KMS-11 (cell line): ENCODE results near the gene RIMS1.

Experiments used
- H2AFZ ChIP-seq: fragments of 200-600 bp; sonication (generic); 2 replicates; pipeline ENCODE4 v1.6.1; 2016; ENCODE audit warnings: antibody characterized with exemption, mixed run types, low read depth
- H3K27ac ChIP-seq: fragments of 200-600 bp; sonication (generic); 2 replicates; pipeline ENCODE4 v1.6.1; 2016; ENCODE audit warnings: mild to moderate bottlenecking, mixed run types
- H3K27me3 ChIP-seq: fragments of 200-600 bp; sonication (generic); 2 replicates; pipeline ENCODE4 v1.6.1; 2017; ENCODE audit warnings: mild to moderate bottlenecking, low read depth, mixed run types, moderate library complexity; ENCODE audit not compliant: insufficient read depth
- H3K36me3 ChIP-seq: fragments of 200-600 bp; sonication (generic); 2 replicates; pipeline ENCODE4 v1.6.1; 2017; ENCODE audit warnings: mild to moderate bottlenecking, mixed run types; ENCODE audit not compliant: insufficient read depth
- H3K4me1 ChIP-seq: fragments of 200-600 bp; sonication (generic); 2 replicates; pipeline ENCODE4 v1.6.1; 2016; ENCODE audit warnings: mild to moderate bottlenecking, low read depth, mixed run types; ENCODE audit not compliant: poor library complexity, severe bottlenecking
- H3K4me2 ChIP-seq: fragments of 200-600 bp; sonication (generic); 2 replicates; pipeline ENCODE4 v1.7.0; 2016; ENCODE audit warnings: mild to moderate bottlenecking, mixed run types
- H3K4me3 ChIP-seq: fragments of 200-600 bp; sonication (generic); IDR thresholded peaks from 2 replicates; pipeline ENCODE4 v1.6.1; 2017; ENCODE audit warnings: low read depth, low read length, mixed read lengths; ENCODE audit not compliant: insufficient read depth
- H3K79me2 ChIP-seq: fragments of 200-600 bp; sonication (generic); 2 replicates; pipeline ENCODE4 v1.6.1; 2016; ENCODE audit warnings: low read depth, mixed run types; ENCODE audit not compliant: insufficient read depth
- H3K9ac ChIP-seq: fragments of 200-600 bp; sonication (generic); 2 replicates; pipeline ENCODE4 v1.6.1; 2016; ENCODE audit warnings: mild to moderate bottlenecking, mixed run types
- H4K20me1 ChIP-seq: fragments of 200-600 bp; sonication (generic); 2 replicates; pipeline ENCODE4 v1.6.1; 2016; ENCODE audit warnings: mild to moderate bottlenecking, mixed run types; ENCODE audit not compliant: insufficient read depth
- TF ChIP-seq, protein P1 (sequence below): fragments of 200-600 bp; sonication (generic); conservative IDR thresholded peaks from 2 replicates; pipeline ENCODE4 v1.6.1; 2017; ENCODE audit warnings: low read depth, mild to moderate bottlenecking, antibody characterized with exemption, low read length, moderate library complexity, mixed read lengths

The RIMS1 gene

DNA sequence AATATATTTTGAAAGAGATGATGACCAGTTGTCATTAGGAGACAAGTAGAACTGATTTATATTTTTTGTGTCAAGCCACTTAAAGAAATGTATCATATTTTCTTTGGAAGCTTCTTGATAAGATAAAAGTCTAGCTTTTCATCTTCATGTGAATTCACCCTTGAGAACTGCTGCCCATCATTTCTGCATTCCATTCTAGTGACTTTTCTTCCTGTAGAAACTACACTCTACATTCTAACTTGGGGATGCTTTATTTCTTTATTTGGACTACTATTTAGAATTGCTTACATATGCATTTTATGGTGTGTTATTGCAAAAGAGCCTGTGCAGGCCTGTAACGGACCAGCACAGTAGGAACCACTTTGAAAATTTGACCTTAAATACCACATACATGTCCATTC lies 400.6 kb downstream of the RIMS1 start:
- no peak overlapping the region for H3K9ac ChIP-seq
- H3K4me1 ChIP-seq: no peaks in the 10 kb centered on the region
- no peaks in the 10 kb centered on the region for H3K27me3 ChIP-seq
- H3K79me2 ChIP-seq: no peaks in the 10 kb centered on the region
- no peak overlapping the region for H3K4me3 ChIP-seq
- TF ChIP-seq, protein P1, sequence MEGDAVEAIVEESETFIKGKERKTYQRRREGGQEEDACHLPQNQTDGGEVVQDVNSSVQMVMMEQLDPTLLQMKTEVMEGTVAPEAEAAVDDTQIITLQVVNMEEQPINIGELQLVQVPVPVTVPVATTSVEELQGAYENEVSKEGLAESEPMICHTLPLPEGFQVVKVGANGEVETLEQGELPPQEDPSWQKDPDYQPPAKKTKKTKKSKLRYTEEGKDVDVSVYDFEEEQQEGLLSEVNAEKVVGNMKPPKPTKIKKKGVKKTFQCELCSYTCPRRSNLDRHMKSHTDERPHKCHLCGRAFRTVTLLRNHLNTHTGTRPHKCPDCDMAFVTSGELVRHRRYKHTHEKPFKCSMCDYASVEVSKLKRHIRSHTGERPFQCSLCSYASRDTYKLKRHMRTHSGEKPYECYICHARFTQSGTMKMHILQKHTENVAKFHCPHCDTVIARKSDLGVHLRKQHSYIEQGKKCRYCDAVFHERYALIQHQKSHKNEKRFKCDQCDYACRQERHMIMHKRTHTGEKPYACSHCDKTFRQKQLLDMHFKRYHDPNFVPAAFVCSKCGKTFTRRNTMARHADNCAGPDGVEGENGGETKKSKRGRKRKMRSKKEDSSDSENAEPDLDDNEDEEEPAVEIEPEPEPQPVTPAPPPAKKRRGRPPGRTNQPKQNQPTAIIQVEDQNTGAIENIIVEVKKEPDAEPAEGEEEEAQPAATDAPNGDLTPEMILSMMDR: no peak
- H3K36me3 ChIP-seq: no peaks in the 10 kb centered on the region
- no peak overlapping the region for H3K4me2 ChIP-seq
- H4K20me1 ChIP-seq: no peaks in the 10 kb centered on the region
- no peak overlapping the region for H2AFZ ChIP-seq
- no peak overlapping the region for H3K27ac ChIP-seq

DNA sequence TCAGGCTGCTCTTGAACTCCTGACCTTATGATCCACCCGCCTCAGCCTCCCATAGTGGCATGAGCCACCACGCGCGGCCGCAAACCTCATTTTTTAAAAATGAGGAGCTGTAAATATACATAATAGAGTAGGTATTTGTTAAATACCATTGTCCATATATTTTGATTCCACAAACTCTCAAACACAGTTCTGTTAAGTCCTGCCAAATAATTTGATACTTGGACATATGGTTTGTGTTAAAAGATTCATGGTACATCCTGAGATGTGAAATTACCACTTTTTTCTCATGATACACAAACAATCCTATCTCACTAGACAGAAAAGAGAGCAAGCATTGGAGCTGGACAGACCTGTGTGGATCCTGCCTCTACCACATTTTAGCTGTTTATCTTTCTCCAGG lies 401.5 kb downstream of the RIMS1 start:
- H3K36me3 ChIP-seq: no peaks in the 10 kb centered on the region
- H3K4me3 ChIP-seq: no peak overlapping the region
- H2AFZ ChIP-seq: no peak overlapping the region
- no peaks in the 10 kb centered on the region for H3K4me1 ChIP-seq
- H3K27ac ChIP-seq: no peak overlapping the region
- no peak overlapping the region for H3K4me2 ChIP-seq
- H3K27me3 ChIP-seq: no peaks in the 10 kb centered on the region
- H3K9ac ChIP-seq: no peak overlapping the region
- no peaks in the 10 kb centered on the region for H3K79me2 ChIP-seq
- TF ChIP-seq, protein P1: no peak
- no peaks in the 10 kb centered on the region for H4K20me1 ChIP-seq

DNA sequence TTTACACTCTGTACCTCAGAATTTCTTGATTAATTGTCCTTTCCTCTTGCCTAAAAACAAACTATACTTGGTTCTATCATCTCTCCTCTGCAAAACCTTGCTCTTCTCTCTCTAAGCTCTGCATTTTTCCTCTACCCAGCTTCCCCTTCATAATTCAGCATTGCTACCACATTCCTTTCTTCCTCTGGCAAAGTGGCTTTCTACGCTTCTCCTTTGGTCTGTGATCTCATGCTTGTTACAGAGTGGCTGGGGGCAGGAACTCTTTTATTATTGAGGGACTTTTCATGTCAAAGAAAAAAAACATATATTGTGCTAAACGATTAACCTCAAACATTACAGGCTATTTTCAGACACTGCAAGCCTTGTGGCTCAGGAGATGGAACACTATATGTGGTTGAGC lies 402.2 kb downstream of the RIMS1 start:
- TF ChIP-seq, protein P1: no peak
- Histone ChIP-seq H3K79me2 (no peaks in the 10 kb centered on the region), H3K4me1 (no peaks in the 10 kb centered on the region), H3K27me3 (no peaks in the 10 kb centered on the region), H3K4me3 (no peak overlapping the region), H2AFZ (no peak overlapping the region), H3K36me3 (no peaks in the 10 kb centered on the region), H3K27ac (no peak overlapping the region), H4K20me1 (no peaks in the 10 kb centered on the region), H3K4me2 (no peak overlapping the region), H3K9ac (no peak overlapping the region)

DNA sequence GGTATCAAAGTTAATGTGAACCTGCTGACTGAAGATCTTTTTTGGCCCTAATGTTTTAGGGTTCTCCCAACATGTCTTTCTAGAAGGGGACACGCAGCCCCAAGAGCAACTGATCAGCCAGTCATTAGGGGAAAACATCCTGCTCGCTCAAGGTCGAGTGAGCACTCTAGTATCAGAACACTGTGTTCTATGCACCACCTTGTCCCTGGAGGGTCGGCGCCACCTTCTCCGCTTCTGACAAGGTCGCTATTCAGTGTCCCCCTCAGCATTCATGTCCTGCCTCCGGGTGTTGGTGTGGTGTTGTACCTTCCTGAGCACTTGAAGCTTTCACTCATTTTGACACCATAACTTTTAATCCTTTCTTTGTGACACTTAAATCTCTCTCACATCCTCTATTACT lies 404.3 kb downstream of the RIMS1 start:
- Histone ChIP-seq H3K9ac (no peak overlapping the region), H3K36me3 (no peaks in the 10 kb centered on the region), H3K4me1 (no peaks in the 10 kb centered on the region), H2AFZ (no peak overlapping the region), H3K4me2 (no peak overlapping the region), H3K4me3 (no peak overlapping the region), H4K20me1 (no peaks in the 10 kb centered on the region), H3K27me3 (no peaks in the 10 kb centered on the region), H3K27ac (no peak overlapping the region), H3K79me2 (no peaks in the 10 kb centered on the region)
- TF ChIP-seq, protein P1: no peak

DNA sequence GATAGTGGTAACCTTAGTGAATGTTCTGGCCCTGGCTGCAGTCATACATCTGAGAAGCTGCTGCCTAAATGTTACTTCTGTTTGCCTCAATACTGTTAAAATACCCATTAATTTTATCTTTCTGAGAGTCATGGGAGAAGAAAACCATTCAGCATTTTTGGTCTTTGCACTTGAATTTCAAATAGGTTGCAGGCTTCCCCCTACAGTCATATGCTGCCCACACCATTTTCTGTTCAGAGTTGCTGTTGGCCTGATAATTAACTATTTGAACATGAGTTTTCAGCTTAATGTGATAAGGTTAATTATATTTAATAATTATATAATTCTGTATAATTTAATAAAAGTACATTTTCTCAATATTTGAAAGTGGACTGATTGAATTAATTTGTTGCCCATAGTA lies 410.0 kb downstream of the RIMS1 start:
- TF ChIP-seq, protein P1: no peak
- Histone ChIP-seq H3K36me3 (no peaks in the 10 kb centered on the region), H3K9ac (no peak overlapping the region), H4K20me1 (no peaks in the 10 kb centered on the region), H3K27ac (no peak overlapping the region), H3K4me2 (no peak overlapping the region), H3K79me2 (no peaks in the 10 kb centered on the region), H3K4me1 (no peaks in the 10 kb centered on the region), H3K27me3 (no peaks in the 10 kb centered on the region), H2AFZ (no peak overlapping the region), H3K4me3 (no peak overlapping the region)
